ENCODE data around the gene RASSF5. TPM values are rescaled to one million over a fixed set of nuclear protein-coding genes. Genes with fewer than 3 reads are reported as not detected.

The RASSF5 gene
- total and polyA plus RNA-seq, 2 experiments from 2014 or later, result 0.48 to 4.4 TPM

GRCh38 chr1:206500046-206500445 is 7.3 kb upstream of the RASSF5 start (continued):
- TF ChIP-seq, protein P1, sequence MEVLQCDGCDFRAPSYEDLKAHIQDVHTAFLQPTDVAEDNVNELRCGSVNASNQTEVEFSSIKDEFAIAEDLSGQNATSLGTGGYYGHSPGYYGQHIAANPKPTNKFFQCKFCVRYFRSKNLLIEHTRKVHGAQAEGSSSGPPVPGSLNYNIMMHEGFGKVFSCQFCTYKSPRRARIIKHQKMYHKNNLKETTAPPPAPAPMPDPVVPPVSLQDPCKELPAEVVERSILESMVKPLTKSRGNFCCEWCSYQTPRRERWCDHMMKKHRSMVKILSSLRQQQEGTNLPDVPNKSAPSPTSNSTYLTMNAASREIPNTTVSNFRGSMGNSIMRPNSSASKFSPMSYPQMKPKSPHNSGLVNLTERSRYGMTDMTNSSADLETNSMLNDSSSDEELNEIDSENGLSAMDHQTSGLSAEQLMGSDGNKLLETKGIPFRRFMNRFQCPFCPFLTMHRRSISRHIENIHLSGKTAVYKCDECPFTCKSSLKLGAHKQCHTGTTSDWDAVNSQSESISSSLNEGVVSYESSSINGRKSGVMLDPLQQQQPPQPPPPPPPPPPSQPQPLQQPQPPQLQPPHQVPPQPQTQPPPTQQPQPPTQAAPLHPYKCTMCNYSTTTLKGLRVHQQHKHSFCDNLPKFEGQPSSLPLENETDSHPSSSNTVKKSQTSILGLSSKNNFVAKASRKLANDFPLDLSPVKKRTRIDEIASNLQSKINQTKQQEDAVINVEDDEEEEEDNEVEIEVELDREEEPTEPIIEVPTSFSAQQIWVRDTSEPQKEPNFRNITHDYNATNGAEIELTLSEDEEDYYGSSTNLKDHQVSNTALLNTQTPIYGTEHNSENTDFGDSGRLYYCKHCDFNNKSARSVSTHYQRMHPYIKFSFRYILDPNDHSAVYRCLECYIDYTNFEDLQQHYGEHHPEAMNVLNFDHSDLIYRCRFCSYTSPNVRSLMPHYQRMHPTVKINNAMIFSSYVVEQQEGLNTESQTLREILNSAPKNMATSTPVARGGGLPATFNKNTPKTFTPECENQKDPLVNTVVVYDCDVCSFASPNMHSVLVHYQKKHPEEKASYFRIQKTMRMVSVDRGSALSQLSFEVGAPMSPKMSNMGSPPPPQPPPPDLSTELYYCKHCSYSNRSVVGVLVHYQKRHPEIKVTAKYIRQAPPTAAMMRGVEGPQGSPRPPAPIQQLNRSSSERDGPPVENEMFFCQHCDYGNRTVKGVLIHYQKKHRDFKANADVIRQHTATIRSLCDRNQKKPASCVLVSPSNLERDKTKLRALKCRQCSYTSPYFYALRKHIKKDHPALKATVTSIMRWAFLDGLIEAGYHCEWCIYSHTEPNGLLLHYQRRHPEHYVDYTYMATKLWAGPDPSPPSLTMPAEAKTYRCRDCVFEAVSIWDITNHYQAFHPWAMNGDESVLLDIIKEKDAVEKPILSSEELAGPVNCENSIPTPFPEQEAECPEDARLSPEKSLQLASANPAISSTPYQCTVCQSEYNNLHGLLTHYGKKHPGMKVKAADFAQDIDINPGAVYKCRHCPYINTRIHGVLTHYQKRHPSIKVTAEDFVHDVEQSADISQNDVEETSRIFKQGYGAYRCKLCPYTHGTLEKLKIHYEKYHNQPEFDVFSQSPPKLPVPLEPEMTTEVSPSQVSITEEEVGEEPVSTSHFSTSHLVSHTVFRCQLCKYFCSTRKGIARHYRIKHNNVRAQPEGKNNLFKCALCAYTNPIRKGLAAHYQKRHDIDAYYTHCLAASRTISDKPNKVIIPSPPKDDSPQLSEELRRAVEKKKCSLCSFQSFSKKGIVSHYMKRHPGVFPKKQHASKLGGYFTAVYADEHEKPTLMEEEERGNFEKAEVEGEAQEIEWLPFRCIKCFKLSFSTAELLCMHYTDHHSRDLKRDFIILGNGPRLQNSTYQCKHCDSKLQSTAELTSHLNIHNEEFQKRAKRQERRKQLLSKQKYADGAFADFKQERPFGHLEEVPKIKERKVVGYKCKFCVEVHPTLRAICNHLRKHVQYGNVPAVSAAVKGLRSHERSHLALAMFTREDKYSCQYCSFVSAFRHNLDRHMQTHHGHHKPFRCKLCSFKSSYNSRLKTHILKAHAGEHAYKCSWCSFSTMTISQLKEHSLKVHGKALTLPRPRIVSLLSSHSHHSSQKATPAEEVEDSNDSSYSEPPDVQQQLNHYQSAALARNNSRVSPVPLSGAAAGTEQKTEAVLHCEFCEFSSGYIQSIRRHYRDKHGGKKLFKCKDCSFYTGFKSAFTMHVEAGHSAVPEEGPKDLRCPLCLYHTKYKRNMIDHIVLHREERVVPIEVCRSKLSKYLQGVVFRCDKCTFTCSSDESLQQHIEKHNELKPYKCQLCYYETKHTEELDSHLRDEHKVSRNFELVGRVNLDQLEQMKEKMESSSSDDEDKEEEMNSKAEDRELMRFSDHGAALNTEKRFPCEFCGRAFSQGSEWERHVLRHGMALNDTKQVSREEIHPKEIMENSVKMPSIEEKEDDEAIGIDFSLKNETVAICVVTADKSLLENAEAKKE (CRISPR knock-in tag; IDR thresholded peaks at IDR 0.05), result no peak
- TF ChIP-seq JUNB (IDR thresholded peaks at IDR 0.05; ENCODE audit: unreplicated experiment) (no peak), POLR2AphosphoS5 (IDR thresholded peaks at IDR 0.05; ENCODE audit: low read depth) (no peak)

DNA sequence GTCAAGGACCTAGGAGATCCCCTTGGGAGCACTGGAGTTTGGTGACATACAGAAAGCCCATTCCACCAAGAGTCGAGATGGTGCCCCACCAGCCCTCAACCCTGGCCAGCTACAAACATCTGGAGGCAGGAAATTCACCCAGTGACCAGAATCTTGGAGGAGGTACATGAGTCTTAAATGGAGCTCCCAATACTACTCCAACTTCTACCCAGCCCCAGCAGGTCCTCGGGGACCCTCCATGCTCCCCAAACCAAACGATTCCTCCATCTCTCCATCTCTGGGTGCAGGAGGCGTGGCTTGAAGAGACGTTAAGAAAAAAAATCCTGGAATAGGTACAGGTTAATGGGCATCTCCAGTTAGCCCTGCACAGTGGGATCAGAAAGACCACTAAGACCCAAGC is 5.5 kb upstream of the RASSF5 start:
- Histone ChIP-seq H3K4me1 (ENCODE audit: insufficient read depth) (peaks cover 9% of the 10 kb centered on the region; the same call in 1 of the 2 replicates), H2AFZ (no peak overlapping the region), H3K27ac (ENCODE audit: low read depth) (no peak overlapping the region), H3K4me3 (no peak overlapping the region), H3K4me2 (no peak overlapping the region), H3F3A (replicated peaks; ENCODE audit: low read depth) (no peaks in the 10 kb centered on the region), H3K79me2 (replicated peaks; ENCODE audit: insufficient read depth) (no peaks in the 10 kb centered on the region), H3K36me3 (ENCODE audit: insufficient read depth) (no peaks in the 10 kb centered on the region), H3K27me3 (ENCODE audit: insufficient read depth) (peaks cover 33% of the 10 kb centered on the region), H3K9me2 (ENCODE audit: insufficient read depth) (peaks cover 2% of the 10 kb centered on the region; the same call in 1 of the 2 replicates), H4K20me1 (replicated peaks; ENCODE audit: insufficient read depth) (no peaks in the 10 kb centered on the region)
- peaks cover 22% of the 10 kb centered on the region for H3K27me3 Mint-ChIP-seq (ENCODE audit: insufficient read depth, low read depth, poor library complexity)
- ATAC-seq (no peak), DNase-seq (ENCODE audit: low spot score) (no peak)
- no peaks in the 10 kb centered on the region for H3K9me3 Mint-ChIP-seq
- H3K27ac Mint-ChIP-seq, result no peak overlapping the region
- H3K4me3 Mint-ChIP-seq, result no peak overlapping the region
- peaks cover 19% of the 10 kb centered on the region for H3K4me1 Mint-ChIP-seq
- no peaks in the 10 kb centered on the region; the same call in 2 of the 3 replicates for H3K36me3 Mint-ChIP-seq (ENCODE audit: low read depth)
- TF ChIP-seq, protein P2, sequence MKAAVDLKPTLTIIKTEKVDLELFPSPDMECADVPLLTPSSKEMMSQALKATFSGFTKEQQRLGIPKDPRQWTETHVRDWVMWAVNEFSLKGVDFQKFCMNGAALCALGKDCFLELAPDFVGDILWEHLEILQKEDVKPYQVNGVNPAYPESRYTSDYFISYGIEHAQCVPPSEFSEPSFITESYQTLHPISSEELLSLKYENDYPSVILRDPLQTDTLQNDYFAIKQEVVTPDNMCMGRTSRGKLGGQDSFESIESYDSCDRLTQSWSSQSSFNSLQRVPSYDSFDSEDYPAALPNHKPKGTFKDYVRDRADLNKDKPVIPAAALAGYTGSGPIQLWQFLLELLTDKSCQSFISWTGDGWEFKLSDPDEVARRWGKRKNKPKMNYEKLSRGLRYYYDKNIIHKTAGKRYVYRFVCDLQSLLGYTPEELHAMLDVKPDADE (IDR thresholded peaks at IDR 0.05), result no peak
- TF ChIP-seq CTCF (conservative IDR thresholded peaks at IDR 0.05; ENCODE audit: low read depth in 2 of 2) (no peak), ZNF331 (CRISPR knock-in tag; IDR thresholded peaks at IDR 0.05; ENCODE audit: low read depth) (no peak), NANOG (IDR thresholded peaks at IDR 0.05; ENCODE audit: borderline replicate concordance) (no peak), JUNB (IDR thresholded peaks at IDR 0.05; ENCODE audit: unreplicated experiment) (no peak), REST (IDR thresholded peaks at IDR 0.05; ENCODE audit: unreplicated experiment) (no peak), EZH2phosphoT487 (IDR thresholded peaks at IDR 0.05; ENCODE audit: unreplicated experiment) (no peak), POLR2AphosphoS5 (IDR thresholded peaks at IDR 0.05; ENCODE audit: low read depth) (no peak), EZH2 (IDR thresholded peaks at IDR 0.05; ENCODE audit: low read depth, unreplicated experiment) (no peak)
